H9 (cell line): ENCODE data around the gene TRAPPC2B. TPM values are rescaled to one million over a fixed set of nuclear protein-coding genes. Genes with fewer than 3 reads are reported as not detected.

Source experiments
- DNase-seq: peaks from one replicate; pipeline ENCODE4 v3.0.0-alpha.2; 2017
- H2AFZ ChIP-seq: one replicate; pipeline ENCODE4 v1.6.1; 2013; ENCODE audit warnings: mild to moderate bottlenecking, low read length, control low read depth, moderate library complexity
- H2AK5ac ChIP-seq: 2 replicates; pipeline ENCODE4 v1.6.1; 2013; ENCODE audit warnings: low read length, control low read depth, mixed read lengths; ENCODE audit not compliant: insufficient read length
- H2BK120ac ChIP-seq: one replicate; pipeline ENCODE4 v1.6.1; 2013; ENCODE audit warnings: low read depth, mild to moderate bottlenecking, low read length, control low read depth, inconsistent platforms; ENCODE audit not compliant: poor library complexity, severe bottlenecking
- H2BK12ac ChIP-seq: 2 replicates; pipeline ENCODE4 v1.6.1; 2013; ENCODE audit warnings: low read length, control low read depth, mixed read lengths, low read depth; ENCODE audit not compliant: insufficient read length
- H2BK15ac ChIP-seq: 2 replicates; pipeline ENCODE4 v1.6.1; 2013; ENCODE audit warnings: low read depth, low read length, control low read depth
- H2BK20ac ChIP-seq: one replicate; pipeline ENCODE4 v1.6.1; 2013; ENCODE audit warnings: low read depth, mild to moderate bottlenecking, low read length, control low read depth, inconsistent platforms; ENCODE audit not compliant: poor library complexity, severe bottlenecking
- H2BK5ac ChIP-seq: 2 replicates; pipeline ENCODE4 v1.6.1; 2013; ENCODE audit warnings: low read length, control low read depth, mixed read lengths; ENCODE audit not compliant: insufficient read length
- H3K14ac ChIP-seq: 2 replicates; pipeline ENCODE4 v1.6.1; 2013; ENCODE audit warnings: low read length, control low read depth; ENCODE audit not compliant: insufficient read depth
- H3K18ac ChIP-seq: 2 replicates; pipeline ENCODE4 v1.6.1; 2013; ENCODE audit warnings: low read depth, mild to moderate bottlenecking, mixed read lengths, low read length, control low read depth; ENCODE audit not compliant: insufficient read length
- H3K23ac ChIP-seq: 2 replicates; pipeline ENCODE4 v1.6.1; 2013; ENCODE audit warnings: low read length, control low read depth, mixed read lengths, low read depth; ENCODE audit not compliant: insufficient read length
- H3K23me2 ChIP-seq: 2 replicates; pipeline ENCODE4 v1.6.1; 2013; ENCODE audit warnings: low read depth, mild to moderate bottlenecking, mixed read lengths, low read length, control low read depth; ENCODE audit not compliant: insufficient read length, poor library complexity, severe bottlenecking
- H3K27ac ChIP-seq: 2 replicates; pipeline ENCODE4 v1.5.1; 2013; ENCODE audit warnings: low read length, control low read depth, mixed read lengths, low read depth; ENCODE audit not compliant: insufficient read length
- H3K27me3 ChIP-seq: 2 replicates; pipeline ENCODE4 v1.6.1; 2013; ENCODE audit warnings: low read length, control low read depth, inconsistent platforms; ENCODE audit not compliant: insufficient read depth
- H3K4ac ChIP-seq: 2 replicates; pipeline ENCODE4 v1.6.1; 2013; ENCODE audit warnings: low read depth, mild to moderate bottlenecking, control low read depth, inconsistent platforms, low read length, moderate library complexity
- H3K4me1 ChIP-seq: 2 replicates; pipeline ENCODE4 v1.6.1; 2013; ENCODE audit warnings: low read length, control low read depth, inconsistent platforms; ENCODE audit not compliant: insufficient read depth
- H3K4me2 ChIP-seq: 2 replicates; pipeline ENCODE4 v1.6.1; 2013; ENCODE audit warnings: low read length, control low read depth, mixed read lengths; ENCODE audit not compliant: insufficient read length, insufficient read depth
- H3K56ac ChIP-seq: 2 replicates; pipeline ENCODE4 v1.6.1; 2013; ENCODE audit warnings: low read depth, mild to moderate bottlenecking, mixed read lengths, low read length, control low read depth; ENCODE audit not compliant: insufficient read length
- H3K79me1 ChIP-seq: 2 replicates; pipeline ENCODE4 v1.6.1; 2013; ENCODE audit warnings: low read depth, mild to moderate bottlenecking, moderate library complexity, low read length, control low read depth, inconsistent platforms; ENCODE audit not compliant: insufficient read depth, poor library complexity, severe bottlenecking
- H3K79me2 ChIP-seq: 2 replicates; pipeline ENCODE4 v1.6.1; 2013; ENCODE audit warnings: low read length, control low read depth, inconsistent platforms; ENCODE audit not compliant: insufficient read depth
- H3K9ac ChIP-seq: 2 replicates; pipeline ENCODE4 v1.6.1; 2013; ENCODE audit warnings: low read length, control low read depth, mixed read lengths; ENCODE audit not compliant: insufficient read length; ENCODE audit errors: extremely low read depth
- H3K9me3 ChIP-seq: one replicate; pipeline ENCODE4 v1.6.1; 2013; ENCODE audit warnings: low read depth, low read length, inconsistent platforms; ENCODE audit not compliant: control insufficient read depth
- H3T11ph ChIP-seq: one replicate; pipeline ENCODE4 v1.6.1; 2013; ENCODE audit warnings: mild to moderate bottlenecking, low read length, control low read depth, inconsistent platforms
- H4K20me1 ChIP-seq: one replicate; pipeline ENCODE4 v1.6.1; 2013; ENCODE audit not compliant: control insufficient read depth, insufficient read length, insufficient read depth
- H4K5ac ChIP-seq: 2 replicates; pipeline ENCODE4 v1.6.1; 2013; ENCODE audit warnings: low read depth, mild to moderate bottlenecking, mixed read lengths, low read length, control low read depth; ENCODE audit not compliant: insufficient read length
- H4K8ac ChIP-seq: replicated peaks from 2 replicates; pipeline ENCODE4 v1.6.1; 2013; ENCODE audit warnings: low read length, control low read depth, mixed read lengths, low read depth; ENCODE audit not compliant: insufficient read length
- H4K91ac ChIP-seq: 2 replicates; pipeline ENCODE4 v1.6.1; 2013; ENCODE audit warnings: low read depth, mild to moderate bottlenecking, moderate library complexity, mixed read lengths, low read length, control low read depth; ENCODE audit not compliant: insufficient read length
- H3K27ac Mint-ChIP-seq, 3 experiments: 2 replicates in 2 of 3; 3 replicates in 1 of 3; pipeline ENCODE4 v1.8.0; 2020 to 2021; ENCODE audit warnings: mixed read lengths in 3 of 3, mild to moderate bottlenecking in 1 of 3, moderate library complexity in 1 of 3
- H3K27me3 Mint-ChIP-seq: 2 replicates; pipeline ENCODE4 v1.8.0; 2021; ENCODE audit warnings: low read depth, mild to moderate bottlenecking, moderate library complexity, mixed read lengths
- H3K36me3 Mint-ChIP-seq, 3 experiments: 2 replicates in 2 of 3; 3 replicates in 1 of 3; pipeline ENCODE4 v1.8.0; 2020 to 2021; ENCODE audit warnings: low read depth in 3 of 3, mixed read lengths in 3 of 3; ENCODE audit not compliant: insufficient read depth in 1 of 3
- H3K4me1 Mint-ChIP-seq, 2 experiments: 2 replicates each; pipeline ENCODE4 v1.8.0; 2020; ENCODE audit warnings: mixed read lengths in 2 of 2
- H3K4me3 Mint-ChIP-seq, 2 experiments: 2 replicates in 1 of 2; 3 replicates in 1 of 2; pipeline ENCODE4 v1.8.0; 2020 to 2021; ENCODE audit warnings: mild to moderate bottlenecking in 2 of 2, mixed read lengths in 2 of 2, moderate library complexity in 1 of 2
- H3K9me3 Mint-ChIP-seq, 2 experiments: 2 replicates in 1 of 2; 3 replicates in 1 of 2; pipeline ENCODE4 v1.8.0; 2020; ENCODE audit warnings: mild to moderate bottlenecking in 2 of 2, mixed read lengths in 2 of 2, moderate library complexity in 1 of 2
- WGBS: extraction: QIAGEN DNeasy Blood & Tissue Kit; methylation state at CpG from one replicate; pipeline ENCODE4 v1.1.7; 2013; ENCODE audit warnings: missing lambda C conversion rate, low lambda C conversion rate, mixed read lengths; ENCODE audit not compliant: insufficient read length; ENCODE audit errors: extremely low coverage; 5-methylcytosine and 5-hydroxymethylcytosine counted together
- total RNA-seq: library from RNA; stranded (reverse); gene quantifications from 2 replicates; pipeline ENCODE4 v1.2.1, GENCODE V29; 2021
- TF ChIP-seq, protein P1 (sequence below): fragments of 200-600 bp; sonication (generic); conservative IDR thresholded peaks from 3 replicates; pipeline ENCODE4 v1.8.0; 2021; ENCODE audit warnings: antibody characterized with exemption, mild to moderate bottlenecking

Gene TRAPPC2B
- total RNA-seq, 1 experiment from 2014 or later: 12.4 TPM

DNA sequence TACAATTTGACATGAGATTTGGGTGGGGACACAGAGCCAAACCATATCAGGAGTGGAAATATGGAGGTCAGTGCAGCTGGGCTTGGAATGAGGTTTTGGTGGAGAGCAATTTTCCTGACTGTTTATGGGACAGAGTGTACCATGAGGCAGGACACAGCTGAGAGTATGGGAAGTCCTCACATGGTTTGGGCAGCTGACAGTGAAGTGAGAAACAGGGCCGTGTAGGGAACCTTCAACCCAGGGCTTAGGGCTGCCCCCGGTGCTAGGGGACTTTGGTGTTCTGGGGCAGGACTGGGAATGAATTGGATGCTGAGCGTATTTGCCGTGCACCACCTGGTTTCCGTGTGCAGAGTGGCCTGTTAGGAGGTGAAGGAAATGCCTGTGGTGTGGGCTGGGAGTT is 32.4 kb downstream of the TRAPPC2B start:
- Histone ChIP-seq H3K79me1 (no peaks in the 10 kb centered on the region), H2BK15ac (no peak overlapping the region), H2BK20ac (no peak overlapping the region), H2BK120ac (no peak overlapping the region), H4K8ac (no peak overlapping the region), H3K79me2 (peaks cover 6% of the 10 kb centered on the region; the same call in 1 of the 2 replicates), H3K14ac (no peak overlapping the region), H3K4me1 (no peaks in the 10 kb centered on the region), H2AFZ (no peak overlapping the region), H3T11ph (no peak overlapping the region), H4K20me1 (no peaks in the 10 kb centered on the region), H3K27me3 (no peaks in the 10 kb centered on the region), H3K9ac (no peak overlapping the region), H4K91ac (no peak overlapping the region), H3K4me2 (no peak overlapping the region), H3K56ac (no peak overlapping the region), H2BK12ac (no peak overlapping the region), H2AK5ac (no peak overlapping the region), H3K9me3 (no peaks in the 10 kb centered on the region), H3K23me2 (peaks cover 5% of the 10 kb centered on the region), H3K23ac (no peak overlapping the region), H4K5ac (no peak overlapping the region), H3K18ac (no peak overlapping the region), H3K4ac (no peak overlapping the region), H3K27ac (no peak overlapping the region), H2BK5ac (no peak overlapping the region)
- Mint-ChIP-seq H3K4me3 (no peak overlapping the region; a peak in 1 of 5 replicates), H3K9me3 (peaks cover 0 to 4% of the 10 kb centered on the region in 2 experiments; a peak in 1 of 5 replicates), H3K27ac (no peak overlapping the region; a peak in 1 of 7 replicates), H3K36me3 (peaks cover 31 to 48% (median 35%) of the 10 kb centered on the region in 3 experiments), H3K27me3 (peaks cover 2% of the 10 kb centered on the region; the same call in 1 of the 2 replicates), H3K4me1 (peaks cover 4 to 5% of the 10 kb centered on the region in 2 experiments)
- WGBS: no CpG with 5 or more reads among the region's 5 CpGs
- DNase-seq: no peak
- TF ChIP-seq, protein P1, sequence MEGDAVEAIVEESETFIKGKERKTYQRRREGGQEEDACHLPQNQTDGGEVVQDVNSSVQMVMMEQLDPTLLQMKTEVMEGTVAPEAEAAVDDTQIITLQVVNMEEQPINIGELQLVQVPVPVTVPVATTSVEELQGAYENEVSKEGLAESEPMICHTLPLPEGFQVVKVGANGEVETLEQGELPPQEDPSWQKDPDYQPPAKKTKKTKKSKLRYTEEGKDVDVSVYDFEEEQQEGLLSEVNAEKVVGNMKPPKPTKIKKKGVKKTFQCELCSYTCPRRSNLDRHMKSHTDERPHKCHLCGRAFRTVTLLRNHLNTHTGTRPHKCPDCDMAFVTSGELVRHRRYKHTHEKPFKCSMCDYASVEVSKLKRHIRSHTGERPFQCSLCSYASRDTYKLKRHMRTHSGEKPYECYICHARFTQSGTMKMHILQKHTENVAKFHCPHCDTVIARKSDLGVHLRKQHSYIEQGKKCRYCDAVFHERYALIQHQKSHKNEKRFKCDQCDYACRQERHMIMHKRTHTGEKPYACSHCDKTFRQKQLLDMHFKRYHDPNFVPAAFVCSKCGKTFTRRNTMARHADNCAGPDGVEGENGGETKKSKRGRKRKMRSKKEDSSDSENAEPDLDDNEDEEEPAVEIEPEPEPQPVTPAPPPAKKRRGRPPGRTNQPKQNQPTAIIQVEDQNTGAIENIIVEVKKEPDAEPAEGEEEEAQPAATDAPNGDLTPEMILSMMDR: no peak
